ENCODE results near the gene KRTAP3-1.

Gene KRTAP3-1

GRCh38 chr17:40978575-40979151, 30.3 kb downstream of the KRTAP3-1 start:
- no peak for DNase-seq (ENCODE audit: low read depth in 2 of 2)

- no peak for DNase-seq (ENCODE audit: low read depth in 2 of 2)
Measured at GRCh38 chr17:40975516-40975915, 33.4 kb downstream of the KRTAP3-1 start.

GRCh38 chr17:40974366-40974765, 34.6 kb downstream of the KRTAP3-1 start:
- DNase-seq (ENCODE audit: low read depth in 2 of 2), result no peak

GRCh38 chr17:40967582-40967981, 41.3 kb downstream of the KRTAP3-1 start:
- no peak for DNase-seq (ENCODE audit: low read depth in 2 of 2)

GRCh38 chr17:40966848-40967247, 42.1 kb downstream of the KRTAP3-1 start, which contains the start of gene KRT39:
Gene KRT39 (minus strand): TSS chr17:40966948. CDS start chr17:40966856, 92 bp downstream.
- DNase-seq (ENCODE audit: low read depth in 2 of 2), result no peak

GRCh38 chr17:40963838-40964237, 45.1 kb downstream of the KRTAP3-1 start:
- no peak for DNase-seq (ENCODE audit: low read depth in 2 of 2)

GRCh38 chr17:40962059-40962561, 46.8 kb downstream of the KRTAP3-1 start:
- DNase-seq (ENCODE audit: low read depth in 2 of 2), result no peak

GRCh38 chr17:40961591-40961990, 47.3 kb downstream of the KRTAP3-1 start:
- no peak for DNase-seq (ENCODE audit: low read depth in 2 of 2)

- DNase-seq (ENCODE audit: low read depth in 2 of 2), result no peak
Measured at GRCh38 chr17:40960144-40960543, 48.8 kb downstream of the KRTAP3-1 start.
